ENCODE results near the gene SNTA1.
"Not testable (repeated sequence)": the region's sequence is repeated elsewhere in the genome, so short reads cannot be mapped to it uniquely, and the experiment has no call there.

The SNTA1 gene

GRCh38 chr20:33393609-33394008, 50.0 kb downstream of the SNTA1 start:
- DNase-seq (ENCODE audit: low read depth): no peak

GRCh38 chr20:33391722-33392415, 51.7 kb downstream of the SNTA1 start:
- DNase-seq (ENCODE audit: low read depth): no peak

- DNase-seq (ENCODE audit: low read depth): not testable (repeated sequence)
These were observed 54.2 kb downstream of the SNTA1 start for GRCh38 chr20:33389326-33389725.

- DNase-seq (ENCODE audit: low read depth): no peak
These were observed 55.3 kb downstream of the SNTA1 start for GRCh38 chr20:33388268-33388667.

- peak; percentile 43 for DNase-seq (ENCODE audit: low read depth)
These were observed 56.4 kb downstream of the SNTA1 start for GRCh38 chr20:33387177-33387576.

GRCh38 chr20:33386673-33387072, 56.9 kb downstream of the SNTA1 start:
- DNase-seq (ENCODE audit: low read depth): no peak

GRCh38 chr20:33377366-33377765, 66.2 kb downstream of the SNTA1 start:
- DNase-seq (ENCODE audit: low read depth): no peak

- peak; percentile 93 for DNase-seq (ENCODE audit: low read depth)
These were observed 69.6 kb downstream of the SNTA1 start for GRCh38 chr20:33373735-33374605.

GRCh38 chr20:33372993-33373441, 70.5 kb downstream of the SNTA1 start:
- no peak for DNase-seq (ENCODE audit: low read depth)

GRCh38 chr20:33370291-33370690, 73.3 kb downstream of the SNTA1 start:
- DNase-seq (ENCODE audit: low read depth): peak; percentile 28

GRCh38 chr20:33362898-33363297, 80.7 kb downstream of the SNTA1 start:
- DNase-seq (ENCODE audit: low read depth): peak; percentile 51

GRCh38 chr20:33359399-33360261, 83.9 kb downstream of the SNTA1 start:
- DNase-seq (ENCODE audit: low read depth): no peak

All from ELR (cell line).